ENCODE data around the gene AKT1. TPM values are rescaled to one million over a fixed set of nuclear protein-coding genes. Genes with fewer than 3 reads are reported as not detected.
"Not testable (repeated sequence)": the region's sequence is repeated elsewhere in the genome, so short reads cannot be mapped to it uniquely, and the experiment has no call there.

The AKT1 gene
- polyA plus RNA-seq, 4 donors: 98.4 to 122 (median 99.0) TPM

DNA sequence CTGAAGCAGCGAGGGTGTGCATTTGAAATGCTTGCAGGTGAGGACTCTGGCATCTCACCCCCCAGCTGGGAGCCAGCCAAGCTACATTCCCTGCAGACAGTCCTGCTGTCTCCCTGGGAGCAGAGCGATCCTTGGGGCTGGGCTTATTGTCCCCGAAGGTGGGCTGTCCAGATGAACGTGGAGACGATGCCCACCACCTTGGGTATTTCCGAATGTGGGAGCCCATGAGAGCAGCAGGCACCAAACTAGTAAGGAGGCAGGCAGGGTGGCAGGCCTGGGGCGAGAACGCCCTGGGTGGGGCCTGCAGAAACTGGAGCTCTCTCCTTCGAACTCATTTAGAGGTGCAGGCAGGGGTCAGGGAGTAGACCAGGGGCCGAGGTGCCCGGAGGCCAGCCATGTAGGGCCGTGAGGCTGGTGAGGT, 23.8 kb upstream of the AKT1 start:
- no peak for DNase-seq (ENCODE audit: low read depth in 4 of 4, low spot score in 3 of 4)

DNA sequence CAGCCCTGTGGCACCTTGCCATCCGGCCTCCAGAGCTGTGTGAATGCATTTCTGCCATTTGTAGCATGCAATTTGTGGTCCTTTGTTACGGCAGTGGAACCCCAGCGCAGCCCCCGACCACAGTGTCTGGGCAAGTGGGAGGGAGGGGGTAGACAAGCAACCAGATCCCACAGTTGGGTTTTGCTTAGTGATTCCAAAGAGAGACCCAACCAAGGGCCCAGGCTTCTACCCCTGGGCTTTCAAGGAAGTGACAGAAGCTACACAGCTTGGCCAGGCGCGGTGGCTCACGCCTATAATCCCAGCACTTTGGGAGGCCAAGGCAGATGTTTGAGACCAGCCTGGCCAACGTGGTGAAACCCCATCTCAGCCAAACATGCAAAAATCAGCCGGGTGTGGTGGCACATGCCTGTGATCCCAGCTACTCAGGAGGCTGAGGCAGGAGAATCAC, 23.2 kb upstream of the AKT1 start:
- DNase-seq (ENCODE audit: low read depth in 4 of 4, low spot score in 3 of 4): no peak

DNA sequence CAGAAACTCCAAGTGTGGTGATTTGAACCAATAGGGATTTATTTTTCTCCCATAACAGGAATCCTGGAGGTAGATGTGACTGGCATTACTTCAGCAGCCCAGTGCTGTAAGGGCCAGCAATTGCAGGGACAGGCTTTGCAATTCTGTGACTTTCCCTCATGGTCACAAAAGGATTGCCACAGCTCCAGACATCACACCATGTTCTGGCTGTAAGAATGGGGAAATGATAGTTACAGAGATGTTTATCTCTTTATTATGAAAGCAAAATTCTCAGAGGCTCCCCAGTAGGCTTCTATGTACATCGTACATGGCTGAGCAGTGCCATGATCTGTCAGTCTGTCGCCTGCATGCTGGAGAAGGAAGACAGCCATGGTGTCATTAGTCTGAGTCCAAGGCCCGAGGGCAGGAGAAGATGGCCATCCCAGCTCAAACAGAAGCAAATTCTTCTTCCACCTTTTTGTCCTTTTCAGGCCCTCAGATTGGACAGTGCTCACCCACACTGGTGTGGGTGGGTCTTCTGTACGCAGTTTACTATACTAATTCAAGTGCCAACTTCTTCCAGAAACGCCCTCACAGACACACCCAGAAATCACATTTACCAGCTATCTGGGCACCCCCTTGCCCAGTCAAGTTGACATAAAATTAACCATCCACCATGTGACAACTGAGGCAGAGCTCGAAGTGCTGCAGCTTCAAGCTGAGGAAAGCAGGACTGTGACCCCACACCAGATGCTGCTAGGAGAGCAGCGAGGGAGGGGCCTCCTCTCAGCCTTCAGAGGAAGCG, 22.6 kb upstream of the AKT1 start:
- no peak for DNase-seq (ENCODE audit: low read depth in 4 of 4, low spot score in 3 of 4)

DNA sequence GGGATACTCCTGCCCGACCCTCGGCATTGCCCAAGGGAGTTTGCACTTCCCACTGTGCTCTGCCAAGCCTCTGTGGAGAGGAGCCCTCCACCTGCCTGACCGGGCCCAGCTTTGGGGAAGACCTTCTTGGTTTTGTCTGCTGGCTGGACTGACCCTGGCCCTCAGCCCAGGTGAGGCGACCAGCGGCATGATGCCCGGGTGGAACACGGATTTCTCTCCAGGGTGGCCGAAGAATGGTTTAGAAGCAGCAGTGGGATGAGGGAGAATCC, 21.0 kb upstream of the AKT1 start:
- no peak for DNase-seq (ENCODE audit: low read depth in 4 of 4, low spot score in 3 of 4)

DNA sequence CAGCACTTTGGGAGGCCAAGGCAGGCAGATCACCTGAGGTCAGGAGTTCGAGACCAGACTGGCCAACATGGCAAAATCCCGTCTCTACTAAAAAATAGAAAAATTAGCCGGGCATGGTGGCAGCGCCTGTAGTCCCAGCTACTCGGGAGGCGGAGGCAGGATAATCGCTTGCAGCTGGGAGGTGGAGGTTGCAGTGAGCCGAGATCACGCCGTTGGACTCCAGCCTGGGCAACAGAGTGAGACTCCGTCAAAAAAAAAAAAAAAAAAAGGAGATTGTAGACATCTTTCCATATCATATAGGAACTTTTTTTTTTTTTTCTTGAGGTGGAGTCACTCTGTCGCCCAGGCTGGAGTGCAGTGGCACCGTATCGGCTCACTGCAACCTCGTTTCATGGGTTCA, 19.2 kb upstream of the AKT1 start:
- not testable (repeated sequence) for DNase-seq (ENCODE audit: low read depth in 4 of 4, low spot score in 3 of 4)

DNA sequence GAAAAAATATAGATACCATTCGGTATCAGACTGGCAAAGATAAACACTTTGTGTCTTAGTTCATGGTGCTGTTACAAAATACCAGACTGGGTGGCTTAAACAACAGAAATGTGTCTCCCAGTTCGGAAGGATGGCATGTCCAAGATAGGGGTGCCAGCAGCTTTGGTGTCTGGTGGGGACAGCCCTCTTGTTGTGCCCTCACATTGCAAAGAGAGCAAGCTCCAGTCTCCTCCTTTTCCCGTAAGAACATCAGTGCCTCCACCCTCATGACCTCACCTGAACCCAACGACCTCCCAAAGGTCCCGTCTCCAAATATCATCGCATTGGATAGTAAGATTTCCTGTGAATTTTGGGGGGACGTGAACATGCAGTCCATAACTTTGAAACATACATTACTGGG, 17.7 kb upstream of the AKT1 start:
- no peak for DNase-seq (ENCODE audit: low read depth in 4 of 4, low spot score in 3 of 4)

DNA sequence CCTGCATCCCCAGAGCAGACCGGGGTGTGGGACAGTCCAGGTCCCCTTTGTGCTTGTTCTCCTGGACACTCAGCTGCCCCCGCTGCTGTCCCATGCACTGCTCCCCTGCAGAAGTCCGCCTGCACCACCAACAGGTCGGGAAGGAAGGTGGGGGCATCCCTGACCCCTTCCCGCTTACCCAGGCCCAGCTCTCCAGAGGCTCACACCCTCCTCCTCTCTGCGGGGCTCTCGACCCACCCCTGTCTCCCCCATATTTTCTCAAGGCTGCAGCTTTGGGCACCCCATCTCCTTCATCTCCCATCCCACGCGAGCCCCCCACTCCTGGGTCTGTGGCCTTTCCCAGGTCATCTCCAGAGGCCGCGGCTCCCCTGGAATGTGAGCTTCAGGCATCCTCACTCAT, 14.8 kb upstream of the AKT1 start:
- DNase-seq (ENCODE audit: low read depth in 4 of 4, low spot score in 3 of 4): no peak

DNA sequence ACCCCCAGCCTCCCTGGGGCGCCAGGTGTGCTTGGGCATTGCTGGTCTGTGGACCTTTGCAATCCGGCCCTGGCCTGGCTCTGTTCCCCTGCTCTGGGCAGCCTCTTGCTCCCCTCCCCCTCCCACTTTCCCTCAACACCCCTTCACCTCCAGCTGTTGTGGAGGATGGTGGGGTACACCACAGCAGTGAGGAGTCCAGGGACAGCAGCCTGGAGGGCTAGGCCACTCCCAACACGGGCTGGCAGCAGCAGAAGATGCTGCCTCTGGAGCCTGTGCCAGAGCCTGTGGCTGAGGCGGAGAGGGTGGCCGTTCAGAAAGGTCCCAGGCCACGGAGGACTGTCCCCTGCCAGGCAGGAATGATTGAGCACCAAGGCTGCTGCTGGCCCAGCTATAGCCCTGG, 12.9 kb upstream of the AKT1 start:
- DNase-seq (ENCODE audit: low read depth in 4 of 4, low spot score in 3 of 4): no peak

DNA sequence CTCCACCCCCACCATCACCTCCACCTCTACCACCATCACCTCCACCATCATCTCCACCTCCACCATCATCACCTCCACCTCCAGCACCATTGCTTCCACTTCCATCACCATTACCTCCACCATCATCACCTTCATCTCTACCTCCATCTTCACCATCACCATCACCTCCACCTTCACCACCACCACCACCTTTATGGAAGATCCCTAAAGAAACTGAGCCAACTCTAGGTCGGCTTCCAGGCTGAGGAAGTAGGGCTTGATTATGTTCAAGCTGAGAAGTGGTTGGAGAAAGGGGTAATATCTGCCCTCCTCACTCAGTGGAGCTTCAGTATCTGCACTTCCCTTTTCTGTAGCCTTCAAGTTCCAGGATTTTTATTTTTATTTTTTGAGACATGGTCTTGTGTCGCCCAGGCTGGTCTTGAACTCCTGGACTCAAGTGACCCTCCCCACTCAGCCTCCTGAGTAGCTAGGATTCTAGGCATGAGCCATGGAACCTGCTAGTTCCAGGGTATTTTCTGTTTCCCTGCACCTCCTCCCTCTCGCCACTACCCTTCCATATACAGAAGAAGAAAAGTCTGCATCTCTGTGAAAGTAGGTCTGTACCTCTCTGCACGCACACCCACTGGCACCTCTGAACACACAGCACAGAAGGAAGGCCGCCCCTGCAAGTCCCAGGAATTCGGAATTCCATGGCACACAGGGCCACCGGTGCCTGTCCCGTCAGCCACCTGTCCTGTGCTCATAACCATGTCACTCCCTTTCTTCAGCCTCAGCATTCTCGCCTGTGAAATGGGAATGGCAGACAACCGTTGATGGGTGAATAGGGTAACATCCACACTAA, 11.3 kb upstream of the AKT1 start:
- no peak for DNase-seq (ENCODE audit: low read depth in 4 of 4, low spot score in 3 of 4)

DNA sequence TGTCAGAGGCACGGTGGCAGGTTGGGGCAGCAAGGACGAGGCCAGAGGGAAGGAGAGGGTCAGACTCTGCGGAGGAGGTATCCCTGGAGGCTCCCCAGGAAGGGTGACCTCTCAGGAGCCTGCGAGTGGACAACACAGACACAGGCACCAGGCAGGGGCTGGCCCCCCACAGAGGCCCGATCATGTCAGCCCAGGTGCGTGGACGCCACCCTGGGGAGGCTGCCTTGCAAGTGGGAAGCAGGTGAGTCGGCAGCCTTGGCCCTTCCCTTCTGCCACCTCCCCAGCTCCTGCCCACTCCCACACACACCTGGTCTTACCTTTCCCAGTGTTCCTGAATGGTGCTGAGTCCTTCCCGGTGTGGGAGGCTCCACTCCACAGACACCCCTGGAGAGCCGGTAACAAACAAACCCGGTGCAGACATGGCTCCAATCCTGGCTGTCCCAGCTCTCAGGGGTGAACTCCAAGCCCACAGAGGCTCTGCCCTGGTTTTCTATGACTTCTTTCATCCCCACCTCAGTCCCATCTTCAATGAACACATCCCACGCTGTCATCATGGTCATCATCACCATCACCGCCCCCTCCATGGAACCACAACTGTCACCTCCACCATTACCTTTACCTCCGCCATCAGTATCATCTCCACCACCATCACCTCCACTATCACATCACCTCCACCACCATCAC, 10.5 kb upstream of the AKT1 start:
- no peak for DNase-seq (ENCODE audit: low read depth in 4 of 4, low spot score in 3 of 4)

DNA sequence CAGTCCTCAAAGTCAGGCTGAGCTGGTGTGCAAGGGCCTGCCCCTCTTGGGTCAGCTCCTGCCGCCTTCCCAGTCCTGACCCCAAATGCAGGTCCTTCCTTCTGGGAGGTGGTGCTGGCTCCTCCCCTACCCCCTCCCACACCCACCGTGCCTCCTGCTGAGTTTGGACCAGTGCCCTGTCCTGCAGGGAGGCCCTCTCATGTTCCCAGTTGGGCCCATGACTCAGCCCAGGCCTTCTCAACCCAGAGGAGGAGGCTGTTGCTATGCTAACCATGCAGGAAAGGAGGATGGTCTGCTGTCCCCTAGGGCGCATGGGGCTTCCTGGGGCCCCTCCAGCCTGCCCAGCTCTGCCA, 9.8 kb upstream of the AKT1 start:
- DNase-seq (ENCODE audit: low read depth in 4 of 4, low spot score in 3 of 4): no peak

DNA sequence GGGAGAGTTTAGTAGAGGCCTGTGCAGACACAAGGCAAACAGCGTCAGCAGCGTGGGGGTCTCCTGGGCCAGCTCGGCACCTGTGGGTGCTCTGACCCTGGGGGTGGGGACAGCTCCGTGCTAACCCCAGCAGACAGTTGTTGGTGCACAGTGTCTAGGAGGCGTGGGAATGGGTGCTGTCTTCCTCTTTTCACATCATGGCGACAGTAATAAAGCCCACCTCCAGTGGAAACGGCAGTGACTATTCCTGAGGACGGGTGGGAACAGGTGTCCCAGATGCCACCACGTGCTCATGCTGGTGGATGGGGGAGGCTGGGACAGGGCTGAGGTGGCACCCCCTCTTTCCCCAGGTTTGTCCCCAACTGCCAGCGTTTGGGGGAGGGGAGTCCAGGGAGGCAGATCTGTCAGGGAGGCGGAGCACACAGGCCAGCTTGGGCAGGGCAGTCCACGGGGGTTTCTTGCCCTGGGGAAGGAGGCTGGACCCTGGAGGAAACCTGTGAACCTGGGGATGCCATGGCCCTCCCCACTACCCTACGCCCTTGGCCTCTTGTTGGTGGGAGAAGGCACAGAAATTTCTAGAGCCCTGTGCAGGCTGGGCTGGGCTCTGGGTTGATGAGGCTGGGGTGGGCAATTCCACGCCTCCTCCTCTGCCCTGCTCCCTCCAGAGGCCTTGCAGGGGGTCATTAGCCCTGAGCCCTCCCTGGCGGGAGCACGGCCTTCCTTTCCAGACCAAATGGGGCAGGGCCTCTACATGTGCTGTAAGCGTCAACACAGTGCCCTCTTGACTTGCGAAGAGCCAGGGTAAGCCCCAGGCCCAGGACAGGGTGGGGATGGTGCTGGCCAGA, 9.2 kb upstream of the AKT1 start:
- DNase-seq (ENCODE audit: low read depth in 4 of 4, low spot score in 3 of 4): no peak

DNA sequence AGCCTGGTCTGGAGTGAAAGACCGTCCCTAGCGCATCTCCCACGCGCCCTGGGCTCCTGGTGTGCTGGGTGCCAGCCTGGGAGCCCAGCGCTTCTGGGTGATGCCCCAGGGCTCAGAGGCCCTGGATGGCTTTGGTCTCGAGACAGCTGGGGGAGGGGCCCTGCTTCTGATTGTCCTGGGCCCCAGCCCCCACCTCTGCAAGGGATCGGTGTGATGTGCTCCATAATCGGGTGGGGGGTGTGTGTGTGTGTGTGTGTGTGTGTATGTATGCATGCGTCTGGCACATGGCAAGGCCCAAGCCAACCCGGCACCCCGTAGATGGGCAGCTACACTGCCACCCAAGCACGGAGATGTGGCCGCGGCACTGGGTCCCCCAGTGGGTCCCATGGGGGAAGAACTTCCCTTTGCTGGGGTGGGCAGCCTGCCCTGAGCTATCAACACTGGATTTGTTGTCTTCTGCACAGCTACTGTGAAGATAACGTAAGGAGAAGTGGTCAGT, 8.4 kb upstream of the AKT1 start:
- no peak for DNase-seq (ENCODE audit: low read depth in 4 of 4, low spot score in 3 of 4)

DNA sequence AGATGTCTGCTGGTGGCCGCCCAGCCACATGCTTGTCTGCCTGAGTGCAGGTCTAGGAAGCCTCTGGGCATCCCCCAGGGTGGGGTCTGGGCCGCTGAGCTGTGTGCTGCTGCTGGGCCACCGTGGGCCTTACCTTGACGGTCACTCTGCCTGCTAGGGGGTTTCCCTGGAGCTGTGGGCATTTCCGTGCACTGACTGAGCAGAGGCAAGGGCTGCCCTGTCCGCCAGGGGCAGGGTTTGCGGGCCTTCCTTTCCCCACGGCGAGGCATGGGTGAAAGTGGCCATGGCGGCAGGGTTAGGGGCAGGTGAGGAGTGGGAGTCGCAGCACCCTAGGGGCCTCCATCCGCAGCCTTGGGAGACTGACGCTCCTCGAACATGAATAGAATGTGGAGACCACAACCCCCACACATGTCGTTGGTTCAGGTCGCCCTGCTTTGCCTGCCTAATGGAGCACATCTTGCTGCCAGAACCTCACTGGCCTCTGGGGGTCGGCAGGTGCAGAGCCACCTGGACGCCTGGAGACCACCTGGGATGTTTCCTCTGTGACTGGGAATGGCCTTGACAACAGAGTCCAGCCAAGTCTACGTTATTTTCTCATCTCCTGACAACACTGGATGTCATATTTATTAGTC, 7.8 kb upstream of the AKT1 start:
- DNase-seq (ENCODE audit: low read depth in 4 of 4, low spot score in 3 of 4): no peak

DNA sequence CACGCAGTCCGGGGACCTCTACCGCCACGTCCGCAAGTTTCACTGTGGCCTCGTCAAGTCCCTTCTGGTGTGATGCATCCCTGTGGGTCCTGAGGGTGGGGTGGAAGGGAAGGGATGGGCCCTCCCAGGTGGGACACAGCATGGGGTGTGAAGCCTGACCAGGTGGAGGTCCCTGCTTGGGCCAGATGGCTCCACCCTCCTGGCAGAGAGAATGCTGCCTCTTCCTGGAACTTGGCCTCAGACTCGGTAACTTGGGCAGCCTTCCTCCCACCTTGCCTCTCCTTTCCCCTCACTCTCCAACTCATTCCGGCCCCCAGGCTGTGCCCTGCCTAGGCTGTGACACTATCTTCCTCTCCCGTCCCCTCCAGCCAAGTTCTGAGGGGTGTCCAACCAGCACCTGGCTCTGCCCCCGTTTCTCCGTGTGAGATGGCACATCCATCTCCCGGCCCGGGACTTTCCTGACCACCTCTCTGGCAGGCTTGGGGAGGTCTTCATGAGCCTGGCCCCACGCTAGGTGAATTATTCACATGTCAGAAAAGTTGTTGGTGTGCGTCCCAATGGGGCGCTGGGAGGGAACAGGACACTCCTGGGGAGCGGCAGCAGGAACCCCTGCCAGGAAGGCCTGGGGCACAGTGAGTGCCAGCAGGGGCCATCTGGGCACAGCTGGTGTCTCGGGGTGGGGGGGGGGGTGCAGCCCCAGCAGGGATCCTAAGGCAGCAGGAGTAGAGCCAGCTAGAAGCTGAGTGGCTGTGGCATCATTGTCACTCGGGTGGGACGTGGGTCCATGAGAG, 7.0 kb upstream of the AKT1 start:
- no peak for DNase-seq (ENCODE audit: low read depth in 4 of 4, low spot score in 3 of 4)

DNA sequence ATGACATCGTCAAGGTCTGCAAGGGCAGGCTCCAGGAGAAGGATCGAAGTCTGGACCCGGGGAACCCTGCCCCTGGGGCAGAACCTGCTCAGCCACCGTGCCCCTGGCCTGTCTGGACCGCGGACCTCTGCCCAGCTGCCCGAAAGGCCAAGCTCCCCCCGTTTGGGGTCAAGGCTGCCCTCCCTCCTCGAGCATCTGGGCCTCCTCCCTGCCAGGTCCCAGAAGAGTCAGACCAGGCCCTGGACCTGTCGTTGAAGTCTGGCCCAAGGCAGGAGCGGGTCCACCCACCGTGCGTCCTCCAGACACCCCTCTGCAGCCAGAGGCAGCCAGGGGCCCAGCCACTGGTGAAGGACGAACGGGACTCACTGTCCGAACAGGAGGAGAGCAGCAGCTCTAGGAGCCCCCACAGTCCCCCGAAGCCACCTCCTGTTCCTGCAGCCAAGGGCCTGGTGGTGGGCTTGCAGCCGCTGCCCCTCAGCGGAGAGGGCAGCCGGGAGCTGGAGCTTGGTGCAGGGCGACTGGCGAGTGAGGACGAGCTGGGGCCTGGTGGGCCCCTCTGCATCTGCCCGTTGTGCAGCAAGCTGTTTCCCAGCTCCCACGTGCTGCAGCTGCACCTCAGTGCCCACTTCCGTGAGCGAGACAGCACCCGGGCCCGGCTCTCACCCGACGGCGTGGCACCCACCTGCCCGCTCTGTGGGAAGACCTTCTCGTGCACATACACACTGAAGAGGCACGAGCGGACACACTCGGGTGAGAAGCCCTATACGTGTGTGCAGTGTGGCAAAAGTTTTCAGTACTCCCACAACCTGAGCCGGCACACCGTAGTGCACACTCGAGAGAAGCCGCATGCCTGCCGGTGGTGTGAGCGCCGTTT, 6.2 kb upstream of the AKT1 start:
- DNase-seq (ENCODE audit: low read depth in 4 of 4, low spot score in 3 of 4): no peak

DNA sequence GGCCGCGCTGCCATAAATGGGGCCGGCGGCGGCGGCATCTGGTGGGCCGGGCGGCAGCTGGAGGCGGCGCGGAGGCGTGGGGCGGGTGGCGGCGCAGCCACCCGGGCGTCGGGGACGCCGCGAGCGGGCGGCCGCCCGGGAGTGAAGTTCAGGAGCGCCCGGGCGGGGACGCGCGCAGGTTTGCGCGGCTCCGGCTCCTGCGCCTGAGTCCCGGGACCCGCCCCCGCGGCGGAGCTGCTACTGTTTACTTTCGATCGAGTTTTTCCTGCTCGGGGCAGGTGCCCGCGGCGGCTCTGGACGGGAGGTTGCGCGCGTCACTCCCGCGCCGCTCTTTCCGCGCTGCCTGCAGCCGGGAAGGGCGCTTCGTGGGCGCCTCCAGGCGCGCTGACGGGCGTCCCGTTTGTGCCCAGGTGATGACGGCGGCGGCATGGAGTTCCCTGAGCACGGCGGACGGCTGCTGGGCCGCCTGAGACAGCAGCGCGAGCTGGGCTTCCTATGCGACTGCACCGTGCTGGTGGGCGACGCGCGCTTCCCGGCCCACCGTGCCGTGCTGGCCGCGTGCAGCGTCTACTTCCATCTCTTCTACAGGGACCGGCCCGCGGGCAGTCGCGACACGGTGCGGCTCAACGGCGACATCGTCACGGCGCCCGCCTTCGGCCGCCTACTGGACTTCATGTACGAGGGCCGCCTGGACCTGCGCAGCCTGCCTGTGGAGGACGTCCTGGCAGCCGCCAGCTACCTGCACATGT, 5.4 kb upstream of the AKT1 start, which contains the start of gene ZBTB42:
TSS of gene ZBTB42 (plus strand) at position 331 of the 749 bp plus-strand sequence. CDS start at position 428, 97 bp downstream.
- DNase-seq (ENCODE audit: low read depth in 4 of 4, low spot score in 3 of 4): no peak
